ENCODE results near the gene ASGR2.

DNA sequence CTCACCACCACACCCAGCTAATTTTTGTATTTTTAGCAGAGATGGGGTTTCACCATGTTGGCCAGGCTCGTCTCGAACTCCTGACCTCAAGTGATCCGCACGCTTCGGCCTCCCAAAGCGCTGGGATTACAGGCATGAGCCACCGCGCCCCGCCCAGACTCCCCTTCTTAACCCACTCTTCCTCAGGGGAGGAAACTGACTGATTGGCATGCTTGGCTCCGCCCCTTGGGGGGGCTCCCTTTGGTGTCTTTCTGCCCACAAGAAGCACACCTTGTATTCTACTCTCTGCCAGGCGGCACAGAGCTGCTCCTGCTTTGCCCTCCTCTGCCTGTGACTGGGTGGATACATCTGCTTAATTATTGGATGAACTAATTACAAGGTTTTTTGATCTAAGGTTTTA lies 4.7 kb upstream of the ASGR2 start:
- TF ChIP-seq, protein P1, sequence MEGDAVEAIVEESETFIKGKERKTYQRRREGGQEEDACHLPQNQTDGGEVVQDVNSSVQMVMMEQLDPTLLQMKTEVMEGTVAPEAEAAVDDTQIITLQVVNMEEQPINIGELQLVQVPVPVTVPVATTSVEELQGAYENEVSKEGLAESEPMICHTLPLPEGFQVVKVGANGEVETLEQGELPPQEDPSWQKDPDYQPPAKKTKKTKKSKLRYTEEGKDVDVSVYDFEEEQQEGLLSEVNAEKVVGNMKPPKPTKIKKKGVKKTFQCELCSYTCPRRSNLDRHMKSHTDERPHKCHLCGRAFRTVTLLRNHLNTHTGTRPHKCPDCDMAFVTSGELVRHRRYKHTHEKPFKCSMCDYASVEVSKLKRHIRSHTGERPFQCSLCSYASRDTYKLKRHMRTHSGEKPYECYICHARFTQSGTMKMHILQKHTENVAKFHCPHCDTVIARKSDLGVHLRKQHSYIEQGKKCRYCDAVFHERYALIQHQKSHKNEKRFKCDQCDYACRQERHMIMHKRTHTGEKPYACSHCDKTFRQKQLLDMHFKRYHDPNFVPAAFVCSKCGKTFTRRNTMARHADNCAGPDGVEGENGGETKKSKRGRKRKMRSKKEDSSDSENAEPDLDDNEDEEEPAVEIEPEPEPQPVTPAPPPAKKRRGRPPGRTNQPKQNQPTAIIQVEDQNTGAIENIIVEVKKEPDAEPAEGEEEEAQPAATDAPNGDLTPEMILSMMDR (IDR thresholded peaks at IDR 0.05): no peak
- TF ChIP-seq POLR2AphosphoS5 (IDR thresholded peaks at IDR 0.05): no peak

Measured in transverse colon (tissue), 4 donors.